Stimulated activated CD4-positive, alpha-beta T cell treated with anti-CD3 and anti-CD28 coated beads, Interleukin-4, amount 100 ng/mL, for 4 hours (primary cell): ENCODE results near the gene TESMIN.

Experiments
- DNase-seq, 2 experiments: peaks; one replicate each; pipeline ENCODE4 v3.0.0-alpha.2; 2020

TESMIN gene

GRCh38 chr11:68680541-68681231 is 70.6 kb downstream of the TESMIN start:
- no peak for DNase-seq

- DNase-seq, result no peak
Measured at GRCh38 chr11:68678031-68678441, 73.3 kb downstream of the TESMIN start.

GRCh38 chr11:68677432-68677831 is 73.9 kb downstream of the TESMIN start:
- DNase-seq, result no peak

- no peak for DNase-seq
Measured at GRCh38 chr11:68674461-68674860, 76.9 kb downstream of the TESMIN start.

GRCh38 chr11:68673991-68674390 is 77.3 kb downstream of the TESMIN start:
- DNase-seq, result no peak

GRCh38 chr11:68673306-68673945 is 77.9 kb downstream of the TESMIN start:
- DNase-seq, result no peak

- no peak for DNase-seq
Measured at GRCh38 chr11:68670208-68670992, 80.9 kb downstream of the TESMIN start.

- no peak for DNase-seq
Measured at GRCh38 chr11:68669301-68670090, 81.8 kb downstream of the TESMIN start.

GRCh38 chr11:68667511-68668500 is 83.5 kb downstream of the TESMIN start:
- DNase-seq, result no peak

GRCh38 chr11:68666849-68667248 is 84.5 kb downstream of the TESMIN start:
- DNase-seq, result no peak

- no peak for DNase-seq
Measured at GRCh38 chr11:68665436-68665835, 85.9 kb downstream of the TESMIN start.

GRCh38 chr11:68664906-68665305 is 86.4 kb downstream of the TESMIN start:
- DNase-seq, result no peak

GRCh38 chr11:68664141-68664540 is 87.2 kb downstream of the TESMIN start:
- DNase-seq, result no peak

- DNase-seq, result no peak
Measured at GRCh38 chr11:68663482-68664010, 87.8 kb downstream of the TESMIN start.

GRCh38 chr11:68661697-68662603 is 89.4 kb downstream of the TESMIN start:
- DNase-seq, result no peak

GRCh38 chr11:68661014-68661413 is 90.3 kb downstream of the TESMIN start:
- DNase-seq, result no peak

GRCh38 chr11:68660066-68660810 is 91.1 kb downstream of the TESMIN start:
- DNase-seq, result no peak

- DNase-seq, result no peak
Measured at GRCh38 chr11:68659158-68659921, 92.0 kb downstream of the TESMIN start.

GRCh38 chr11:68658661-68659060 is 92.7 kb downstream of the TESMIN start:
- DNase-seq, result no peak
